Fibroblast of lung (primary cell): ENCODE data around the gene OR2T1. TPM values are rescaled to one million over a fixed set of nuclear protein-coding genes. Genes with fewer than 3 reads are reported as not detected.

Experiments used
- DNase-seq, 2 donors: peaks; one replicate each; pipeline versions ENCODE4 v3.0.0 to v3.0.0-alpha.2; 2010; ENCODE audit warnings: low read depth in 2 of 2
- H2AFZ ChIP-seq: 2 replicates; pipeline ENCODE4 v1.5.1; 2012; ENCODE audit warnings: low read length, control low read depth, inconsistent platforms
- H3K27ac ChIP-seq: 2 replicates; pipeline ENCODE4 v1.5.1; 2011; ENCODE audit warnings: low read length, control low read depth; ENCODE audit not compliant: insufficient read depth
- H3K27me3 ChIP-seq: 2 replicates; pipeline ENCODE4 v1.5.1; 2011; ENCODE audit warnings: mild to moderate bottlenecking, low read length; ENCODE audit not compliant: control insufficient read depth, insufficient read depth
- H3K36me3 ChIP-seq: 2 replicates; pipeline ENCODE4 v1.5.1; 2011; ENCODE audit warnings: low read length; ENCODE audit not compliant: control insufficient read depth, insufficient read depth
- H3K4me1 ChIP-seq: 2 replicates; pipeline ENCODE4 v1.5.1; 2011; ENCODE audit warnings: low read length; ENCODE audit not compliant: control insufficient read depth, insufficient read depth; ENCODE audit errors: extremely low read depth
- H3K4me2 ChIP-seq: 2 replicates; pipeline ENCODE4 v1.5.1; 2011; ENCODE audit warnings: low read length, control low read depth; ENCODE audit not compliant: insufficient read depth; ENCODE audit errors: extremely low read depth
- H3K4me3 ChIP-seq, 4 experiments: fragments of 200-600 bp in 1 of 4; sonication (generic) in 1 of 4; replicated peaks in 1 of 4; 2 replicates each; pipeline ENCODE4 v1.5.1; 2011 to 2016; ENCODE audit warnings: low read length in 4 of 4, low read depth in 3 of 4, mild to moderate bottlenecking in 3 of 4, control low read depth in 2 of 4, inconsistent platforms in 1 of 4, mixed read lengths in 1 of 4; ENCODE audit not compliant: insufficient read depth in 1 of 4; ENCODE audit errors: control extremely low read depth in 1 of 4
- H3K79me2 ChIP-seq: 2 replicates; pipeline ENCODE4 v1.5.1; 2012; ENCODE audit warnings: mild to moderate bottlenecking, low read length, inconsistent platforms; ENCODE audit not compliant: control insufficient read depth, insufficient read depth
- H3K9ac ChIP-seq: 2 replicates; pipeline ENCODE4 v1.5.1; 2011; ENCODE audit warnings: mild to moderate bottlenecking, low read length, control low read depth; ENCODE audit not compliant: insufficient read depth
- H3K9me3 ChIP-seq: 2 replicates; pipeline ENCODE4 v1.5.1; 2012; ENCODE audit warnings: low read depth, low read length; ENCODE audit not compliant: control insufficient read depth, insufficient read depth
- H4K20me1 ChIP-seq: 2 replicates; pipeline ENCODE4 v1.5.1; 2011; ENCODE audit warnings: low read length; ENCODE audit not compliant: control insufficient read depth, insufficient read depth; ENCODE audit errors: extremely low read depth
- CTCF ChIP-seq, 2 donors: IDR thresholded peaks in 1 of 2; conservative IDR thresholded peaks in 1 of 2; 1 replicate in 1 of 2; 2 replicates in 1 of 2; pipeline ENCODE4 v1.5.1; 2011 to 2012; ENCODE audit warnings: low read length in 2 of 2, control low read depth in 1 of 2, inconsistent platforms in 1 of 2, low read depth in 1 of 2, mild to moderate bottlenecking in 1 of 2
- EZH2 ChIP-seq: IDR thresholded peaks from 2 replicates; pipeline ENCODE4 v1.5.1; 2012; ENCODE audit warnings: low read length, control low read depth, mild to moderate bottlenecking; ENCODE audit errors: missing control alignments
- polyA plus RNA-seq, 2 donors: library from polyadenylated mRNA; depleted of rRNA in 1 of 2; stranded (reverse) in 1 of 2; unstranded in 1 of 2; fragments of >200 nt; gene quantifications; 2 replicates each; pipeline ENCODE4 v1.2.1, GENCODE V29; 2011 to 2012; ENCODE audit warnings: missing spikeins in 1 of 2
- total RNA-seq: library from RNA; depleted of rRNA; stranded (reverse); fragments of >200 nt; gene quantifications from 2 replicates; pipeline ENCODE4 v1.2.1, GENCODE V29; 2014

The OR2T1 gene
- total and polyA plus RNA-seq, 2 donors (not counting 1 experiment from before 2014, with no cell fraction given) = not detected

DNA sequence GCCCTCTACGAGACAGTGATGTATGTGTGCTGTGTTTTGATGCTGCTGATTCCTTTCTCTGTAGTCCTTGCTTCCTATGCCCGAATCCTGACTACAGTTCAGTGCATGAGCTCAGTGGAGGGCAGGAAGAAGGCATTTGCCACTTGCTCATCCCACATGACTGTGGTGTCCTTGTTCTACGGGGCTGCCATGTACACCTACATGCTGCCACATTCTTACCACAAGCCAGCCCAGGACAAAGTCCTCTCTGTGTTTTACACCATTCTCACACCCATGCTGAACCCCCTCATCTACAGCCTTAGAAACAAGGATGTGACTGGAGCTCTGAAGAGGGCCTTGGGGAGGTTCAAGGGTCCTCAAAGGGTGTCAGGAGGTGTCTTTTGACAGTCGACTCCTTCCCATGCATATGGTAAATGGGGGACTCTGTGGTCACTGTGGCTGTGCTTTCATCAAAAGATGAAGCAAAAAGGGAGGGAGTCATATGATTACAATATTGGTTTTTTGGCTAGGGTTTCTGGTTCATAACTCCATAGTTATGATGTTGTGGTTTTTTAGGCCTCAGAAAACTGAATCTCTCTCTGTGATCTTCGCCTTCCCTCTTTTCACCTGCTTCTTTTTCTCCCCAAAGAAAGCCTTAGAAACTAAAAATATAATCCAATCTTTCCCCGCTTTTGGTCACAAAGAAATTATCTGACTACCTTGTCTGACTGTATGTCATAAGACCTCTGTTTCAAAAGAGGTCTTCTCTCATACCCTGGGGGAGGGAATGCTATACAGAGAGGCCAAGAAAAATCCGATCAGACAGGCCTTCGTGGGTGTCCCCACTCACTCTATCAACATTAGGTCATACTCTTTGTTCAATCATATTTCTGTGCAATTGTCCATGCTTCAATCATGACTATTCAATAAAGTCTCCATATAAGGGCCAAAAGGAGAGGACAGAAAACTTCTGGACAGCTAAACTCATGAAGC, 4.2 kb downstream of the OR2T1 start:
- Histone ChIP-seq H3K27ac (no peak overlapping the region), H3K4me2 (no peak overlapping the region), H3K9me3 (no peaks in the 10 kb centered on the region), H3K4me1 (no peaks in the 10 kb centered on the region), H3K79me2 (no peaks in the 10 kb centered on the region), H2AFZ (no peak overlapping the region), H3K4me3 (no peak overlapping the region), H4K20me1 (no peaks in the 10 kb centered on the region), H3K27me3 (no peaks in the 10 kb centered on the region), H3K9ac (no peak overlapping the region), H3K36me3 (no peaks in the 10 kb centered on the region)
- no peak for DNase-seq
- TF ChIP-seq EZH2 (no peak), CTCF (conservative IDR thresholded peaks at IDR 0.05 in 1 of 2, IDR thresholded peaks at IDR 0.05 in 1 of 2; ENCODE audit: low read depth in 1 of 2, low read length in 2 of 2) (no peak)

GRCh38 chr1:248416226-248416625, 13.4 kb downstream of the OR2T1 start:
- Histone ChIP-seq H3K4me2 (no peak overlapping the region), H3K9me3 (no peaks in the 10 kb centered on the region), H3K4me3 (no peak overlapping the region), H3K27ac (no peak overlapping the region), H4K20me1 (no peaks in the 10 kb centered on the region), H3K79me2 (no peaks in the 10 kb centered on the region), H2AFZ (no peak overlapping the region), H3K4me1 (no peaks in the 10 kb centered on the region), H3K27me3 (no peaks in the 10 kb centered on the region), H3K9ac (no peak overlapping the region), H3K36me3 (no peaks in the 10 kb centered on the region)
- TF ChIP-seq EZH2 (no peak), CTCF (conservative IDR thresholded peaks at IDR 0.05 in 1 of 2, IDR thresholded peaks at IDR 0.05 in 1 of 2; ENCODE audit: low read depth in 1 of 2, low read length in 2 of 2) (no peak)
- no peak for DNase-seq

DNA sequence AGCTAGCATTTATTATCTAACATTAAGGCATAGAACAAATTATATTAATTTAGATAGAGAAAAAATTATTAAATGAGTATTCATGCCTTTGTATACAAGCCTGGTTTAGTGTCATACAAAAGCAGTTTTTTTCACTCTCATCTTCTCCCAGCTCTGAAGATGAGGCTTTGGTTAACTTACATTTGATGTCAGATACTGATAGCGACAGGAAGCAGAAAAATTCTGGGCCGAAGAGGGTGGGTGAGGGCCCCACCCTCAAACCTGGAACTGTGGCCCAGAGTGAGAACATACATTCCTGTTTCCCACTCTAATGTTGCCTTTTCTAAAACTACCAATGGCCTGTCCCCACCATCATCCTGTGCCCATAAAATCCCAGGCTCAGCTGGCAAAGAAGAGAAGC, 15.0 kb downstream of the OR2T1 start:
- no peak overlapping the region for H3K27ac ChIP-seq
- TF ChIP-seq EZH2 (no peak), CTCF (conservative IDR thresholded peaks at IDR 0.05 in 1 of 2, IDR thresholded peaks at IDR 0.05 in 1 of 2; ENCODE audit: low read depth in 1 of 2, low read length in 2 of 2) (no peak)
- H3K79me2 ChIP-seq = no peaks in the 10 kb centered on the region
- H3K9ac ChIP-seq = no peak overlapping the region
- no peaks in the 10 kb centered on the region for H4K20me1 ChIP-seq
- no peak overlapping the region for H2AFZ ChIP-seq
- H3K4me2 ChIP-seq = no peak overlapping the region
- no peaks in the 10 kb centered on the region for H3K4me1 ChIP-seq
- no peaks in the 10 kb centered on the region for H3K9me3 ChIP-seq
- no peak overlapping the region for H3K4me3 ChIP-seq
- no peak for DNase-seq
- H3K36me3 ChIP-seq = no peaks in the 10 kb centered on the region
- H3K27me3 ChIP-seq = no peaks in the 10 kb centered on the region
